Smooth muscle cell of the coronary artery (primary cell): ENCODE measurements around the gene HERC2. TPM values are rescaled to one million over a fixed set of nuclear protein-coding genes. Genes with fewer than 3 reads are reported as not detected.

ENCODE experiments used
- total RNA-seq: library from RNA; depleted of rRNA; stranded (reverse); fragments of >200 nt; gene quantifications from 2 replicates; pipeline ENCODE4 v1.2.3, GENCODE V29; 2014; ENCODE audit warnings: low replicate concordance

HERC2 gene, protein sequence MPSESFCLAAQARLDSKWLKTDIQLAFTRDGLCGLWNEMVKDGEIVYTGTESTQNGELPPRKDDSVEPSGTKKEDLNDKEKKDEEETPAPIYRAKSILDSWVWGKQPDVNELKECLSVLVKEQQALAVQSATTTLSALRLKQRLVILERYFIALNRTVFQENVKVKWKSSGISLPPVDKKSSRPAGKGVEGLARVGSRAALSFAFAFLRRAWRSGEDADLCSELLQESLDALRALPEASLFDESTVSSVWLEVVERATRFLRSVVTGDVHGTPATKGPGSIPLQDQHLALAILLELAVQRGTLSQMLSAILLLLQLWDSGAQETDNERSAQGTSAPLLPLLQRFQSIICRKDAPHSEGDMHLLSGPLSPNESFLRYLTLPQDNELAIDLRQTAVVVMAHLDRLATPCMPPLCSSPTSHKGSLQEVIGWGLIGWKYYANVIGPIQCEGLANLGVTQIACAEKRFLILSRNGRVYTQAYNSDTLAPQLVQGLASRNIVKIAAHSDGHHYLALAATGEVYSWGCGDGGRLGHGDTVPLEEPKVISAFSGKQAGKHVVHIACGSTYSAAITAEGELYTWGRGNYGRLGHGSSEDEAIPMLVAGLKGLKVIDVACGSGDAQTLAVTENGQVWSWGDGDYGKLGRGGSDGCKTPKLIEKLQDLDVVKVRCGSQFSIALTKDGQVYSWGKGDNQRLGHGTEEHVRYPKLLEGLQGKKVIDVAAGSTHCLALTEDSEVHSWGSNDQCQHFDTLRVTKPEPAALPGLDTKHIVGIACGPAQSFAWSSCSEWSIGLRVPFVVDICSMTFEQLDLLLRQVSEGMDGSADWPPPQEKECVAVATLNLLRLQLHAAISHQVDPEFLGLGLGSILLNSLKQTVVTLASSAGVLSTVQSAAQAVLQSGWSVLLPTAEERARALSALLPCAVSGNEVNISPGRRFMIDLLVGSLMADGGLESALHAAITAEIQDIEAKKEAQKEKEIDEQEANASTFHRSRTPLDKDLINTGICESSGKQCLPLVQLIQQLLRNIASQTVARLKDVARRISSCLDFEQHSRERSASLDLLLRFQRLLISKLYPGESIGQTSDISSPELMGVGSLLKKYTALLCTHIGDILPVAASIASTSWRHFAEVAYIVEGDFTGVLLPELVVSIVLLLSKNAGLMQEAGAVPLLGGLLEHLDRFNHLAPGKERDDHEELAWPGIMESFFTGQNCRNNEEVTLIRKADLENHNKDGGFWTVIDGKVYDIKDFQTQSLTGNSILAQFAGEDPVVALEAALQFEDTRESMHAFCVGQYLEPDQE (N-terminal part only)
- total RNA-seq: 35.2 and 45.7 TPM in 2 replicates

DNA sequence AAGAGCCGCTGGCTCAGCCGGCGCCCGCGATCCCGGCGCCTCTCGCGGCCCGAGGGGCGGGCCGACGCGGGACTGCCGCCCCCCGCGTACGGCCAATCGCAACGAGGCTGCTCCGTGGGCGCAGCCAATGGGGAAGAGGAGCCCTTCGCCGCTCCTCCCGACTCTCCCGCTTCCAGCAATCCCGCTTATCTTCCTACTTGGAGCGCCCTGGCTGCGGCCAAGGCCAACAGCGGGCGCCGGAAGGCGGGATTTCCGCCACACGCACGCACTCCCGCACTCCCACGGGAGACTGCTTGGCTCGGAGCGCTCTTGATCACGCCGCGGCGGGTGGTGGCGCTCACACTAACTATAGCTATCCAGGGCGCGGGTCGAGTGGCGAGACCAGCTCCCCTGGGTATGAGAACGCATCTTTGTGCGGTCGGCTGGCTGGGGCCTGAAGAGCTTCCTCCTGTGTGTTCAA lies at the start of gene HERC2:
Gene HERC2 (minus strand): TSS at position 51 of the 460 bp plus-strand sequence. CDS start 746 bp downstream, outside the sequence.

DNA sequence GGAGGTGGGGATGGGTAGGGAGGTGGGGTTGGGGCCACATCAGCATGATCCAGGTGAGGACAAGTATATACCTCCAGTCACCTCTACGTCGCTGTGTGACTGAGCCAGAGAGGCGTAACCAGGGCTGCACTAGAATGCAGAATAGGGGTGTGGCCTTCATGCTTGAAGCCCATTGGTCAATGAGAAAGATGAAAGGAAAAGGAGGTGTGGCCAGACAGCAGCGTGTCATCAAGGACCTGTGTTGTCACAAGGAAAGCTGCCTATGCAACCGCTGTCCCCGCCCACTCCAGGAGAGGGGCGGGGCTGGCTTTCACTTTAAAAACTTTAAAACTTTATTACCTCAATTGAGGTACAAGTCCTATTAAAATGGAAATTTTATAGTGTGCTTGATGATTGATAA lies 36.0 kb upstream of the HERC2 start, which contains the start of gene GOLGA6L24:
Gene GOLGA6L24 (minus strand): TSS at position 101 of the 400 bp plus-strand sequence. CDS start 61 bp downstream, at position 40.

GRCh38 chr15:28098766-28099554 lies 223.0 kb downstream of the HERC2 start, which contains the start of gene OCA2:
Gene OCA2 (minus strand): TSS chr15:28099315. CDS start chr15:28081874, 17,441 bp downstream.

Other genes with a start within 250 kb of the HERC2 start
- not detected in 2 replicates for gene OCA2, start 222.9 kb downstream of the HERC2 start, total RNA-seq
- not detected in 2 replicates for gene GOLGA6L24, start 35.9 kb upstream of the HERC2 start, total RNA-seq
- gene GOLGA8F, start 56.5 kb upstream of the HERC2 start, total RNA-seq: not detected in 2 replicates
- gene GOLGA8G, start 210.8 kb upstream of the HERC2 start, total RNA-seq: not detected in 2 replicates
- gene GOLGA6L25, start 231.4 kb upstream of the HERC2 start, total RNA-seq: not detected in 2 replicates